ENCODE data around the gene SLC2A5. TPM values are rescaled to one million over a fixed set of nuclear protein-coding genes. Genes with fewer than 3 reads are reported as not detected.

Gene SLC2A5
- total RNA-seq, 1 donor from 2014 or later, result not detected

- H3K27ac Mint-ChIP-seq, result no peak overlapping the region
- H3K9me3 Mint-ChIP-seq (ENCODE audit: low read depth), result no peaks in the 10 kb centered on the region
- H3K4me3 Mint-ChIP-seq (ENCODE audit: low read depth), result no peak overlapping the region
- peaks cover 4% of the 10 kb centered on the region for H3K27me3 Mint-ChIP-seq
- H3K36me3 Mint-ChIP-seq (ENCODE audit: insufficient read depth), result no peaks in the 10 kb centered on the region
- DNase-seq (ENCODE audit: low spot score, unreplicated experiment), result no peak
- peaks cover 10% of the 10 kb centered on the region for H3K4me1 Mint-ChIP-seq (ENCODE audit: low read depth)
- no peak for TF ChIP-seq CTCF (IDR thresholded peaks at IDR 0.05; ENCODE audit: unreplicated experiment)
Observed at GRCh38 chr1:9075022-9075421, 5.6 kb upstream of the SLC2A5 start.

GRCh38 chr1:9073143-9073542, 3.7 kb upstream of the SLC2A5 start:
- H3K4me3 Mint-ChIP-seq (ENCODE audit: low read depth), result no peak overlapping the region
- H3K27ac Mint-ChIP-seq, result no peak overlapping the region
- H3K27me3 Mint-ChIP-seq, result peaks cover 4% of the 10 kb centered on the region
- no peaks in the 10 kb centered on the region for H3K36me3 Mint-ChIP-seq (ENCODE audit: insufficient read depth)
- no peaks in the 10 kb centered on the region for H3K4me1 Mint-ChIP-seq (ENCODE audit: low read depth)
- no peak for DNase-seq (ENCODE audit: low spot score, unreplicated experiment)
- TF ChIP-seq CTCF (IDR thresholded peaks at IDR 0.05; ENCODE audit: unreplicated experiment), result no peak
- H3K9me3 Mint-ChIP-seq (ENCODE audit: low read depth), result no peaks in the 10 kb centered on the region

- H3K4me3 Mint-ChIP-seq (ENCODE audit: low read depth), result no peak overlapping the region
- DNase-seq (ENCODE audit: low spot score, unreplicated experiment), result no peak
- peaks cover 4% of the 10 kb centered on the region for H3K27me3 Mint-ChIP-seq
- no peaks in the 10 kb centered on the region for H3K9me3 Mint-ChIP-seq (ENCODE audit: low read depth)
- H3K4me1 Mint-ChIP-seq (ENCODE audit: low read depth), result no peaks in the 10 kb centered on the region
- no peaks in the 10 kb centered on the region for H3K36me3 Mint-ChIP-seq (ENCODE audit: insufficient read depth)
- no peak for TF ChIP-seq CTCF (IDR thresholded peaks at IDR 0.05; ENCODE audit: unreplicated experiment)
- H3K27ac Mint-ChIP-seq, result no peak overlapping the region
Observed at GRCh38 chr1:9071554-9072235, 2.3 kb upstream of the SLC2A5 start.

- Mint-ChIP-seq H3K4me3 (ENCODE audit: low read depth) (no peak overlapping the region), H3K36me3 (ENCODE audit: insufficient read depth) (no peaks in the 10 kb centered on the region), H3K4me1 (ENCODE audit: low read depth) (no peaks in the 10 kb centered on the region), H3K27me3 (peaks cover 4% of the 10 kb centered on the region), H3K9me3 (ENCODE audit: low read depth) (no peaks in the 10 kb centered on the region), H3K27ac (no peak overlapping the region)
- no peak for DNase-seq (ENCODE audit: low spot score, unreplicated experiment)
- no peak for TF ChIP-seq CTCF (IDR thresholded peaks at IDR 0.05; ENCODE audit: unreplicated experiment)
Observed at GRCh38 chr1:9070486-9070885, 1.1 kb upstream of the SLC2A5 start.

- peaks cover 4% of the 10 kb centered on the region for H3K27me3 Mint-ChIP-seq
- no peaks in the 10 kb centered on the region for H3K9me3 Mint-ChIP-seq (ENCODE audit: low read depth)
- H3K4me1 Mint-ChIP-seq (ENCODE audit: low read depth), result no peaks in the 10 kb centered on the region
- H3K36me3 Mint-ChIP-seq (ENCODE audit: insufficient read depth), result no peaks in the 10 kb centered on the region
- DNase-seq (ENCODE audit: low spot score, unreplicated experiment), result no peak
- no peak for TF ChIP-seq CTCF (IDR thresholded peaks at IDR 0.05; ENCODE audit: unreplicated experiment)
- no peak overlapping the region for H3K27ac Mint-ChIP-seq
- no peak overlapping the region for H3K4me3 Mint-ChIP-seq (ENCODE audit: low read depth)
Observed at GRCh38 chr1:9068981-9069325, 482 bp downstream of the SLC2A5 start.

All from progenitor cell of endocrine pancreas (in vitro differentiated cells).